Mesendoderm (in vitro differentiated cells): Measurements from ENCODE around the gene KRTAP4-11.
"Not testable (repeated sequence)": the region's sequence is repeated elsewhere in the genome, so short reads cannot be mapped to it uniquely, and the experiment has no call there.

Experiments
- DNase-seq: peaks from one replicate; pipeline ENCODE4 v3.0.0; 2013
- H2AK5ac ChIP-seq: 2 replicates; pipeline ENCODE4 v1.6.1; 2013; ENCODE audit warnings: low read length, inconsistent platforms
- H2BK120ac ChIP-seq: 2 replicates; pipeline ENCODE4 v1.6.1; 2013; ENCODE audit warnings: low read depth, mild to moderate bottlenecking, low read length, moderate library complexity, mixed read lengths
- H2BK15ac ChIP-seq: replicated peaks from 2 replicates; pipeline ENCODE4 v1.6.1; 2013; ENCODE audit warnings: low read depth, mild to moderate bottlenecking, moderate library complexity
- H2BK5ac ChIP-seq: 2 replicates; pipeline ENCODE4 v1.6.1; 2013; ENCODE audit warnings: low read length, inconsistent platforms
- H3K18ac ChIP-seq: 2 replicates; pipeline ENCODE4 v1.6.1; 2013; ENCODE audit warnings: mild to moderate bottlenecking, low read length, mixed read lengths
- H3K23ac ChIP-seq: one replicate; pipeline ENCODE4 v1.6.1; 2013; ENCODE audit warnings: low read length
- H3K27ac ChIP-seq: 2 replicates; pipeline ENCODE4 v1.5.1; 2013; ENCODE audit warnings: low read depth, mild to moderate bottlenecking, inconsistent platforms, low read length, moderate library complexity
- H3K27me3 ChIP-seq: 2 replicates; pipeline ENCODE4 v1.6.1; 2013; ENCODE audit warnings: low read length, control low read depth, mild to moderate bottlenecking, inconsistent platforms; ENCODE audit not compliant: insufficient read depth, poor library complexity
- H3K36me3 ChIP-seq: 2 replicates; pipeline ENCODE4 v1.6.1; 2013; ENCODE audit warnings: low read length, inconsistent platforms; ENCODE audit not compliant: control insufficient read depth, insufficient read depth
- H3K4ac ChIP-seq: one replicate; pipeline ENCODE4 v1.6.1; 2013; ENCODE audit warnings: low read depth, mild to moderate bottlenecking, low read length, moderate library complexity
- H3K4me1 ChIP-seq: 2 replicates; pipeline ENCODE4 v1.6.1; 2013; ENCODE audit warnings: low read depth, low read length, inconsistent platforms; ENCODE audit not compliant: control insufficient read depth
- H3K4me2 ChIP-seq: 2 replicates; pipeline ENCODE4 v1.6.1; 2013; ENCODE audit warnings: low read length
- H3K4me3 ChIP-seq: 2 replicates; pipeline ENCODE4 v1.5.1; 2013; ENCODE audit warnings: mild to moderate bottlenecking, low read length
- H3K56ac ChIP-seq: one replicate; pipeline ENCODE4 v1.6.1; 2013; ENCODE audit warnings: low read length
- H3K79me1 ChIP-seq: 2 replicates; pipeline ENCODE4 v1.6.1; 2013; ENCODE audit warnings: low read length, inconsistent platforms
- H3K79me2 ChIP-seq: 2 replicates; pipeline ENCODE4 v1.6.1; 2013; ENCODE audit warnings: mild to moderate bottlenecking, low read length; ENCODE audit not compliant: control insufficient read depth, insufficient read depth
- H3K9ac ChIP-seq: 2 replicates; pipeline ENCODE4 v1.6.1; 2013; ENCODE audit warnings: low read length, inconsistent platforms
- H4K5ac ChIP-seq: one replicate; pipeline ENCODE4 v1.6.1; 2013; ENCODE audit warnings: low read length
- H4K8ac ChIP-seq: one replicate; pipeline ENCODE4 v1.6.1; 2013; ENCODE audit warnings: low read depth, mild to moderate bottlenecking, control low read depth, low read length, moderate library complexity
- WGBS: extraction: QIAGEN DNeasy Blood & Tissue Kit; methylation state at CpG from one replicate; pipeline ENCODE4 v1.1.7; 2013; ENCODE audit warnings: low lambda C conversion rate, missing lambda C conversion rate; ENCODE audit not compliant: insufficient coverage; ENCODE audit errors: extremely low coverage; 5-methylcytosine and 5-hydroxymethylcytosine counted together

The KRTAP4-11 gene

GRCh38 chr17:41108728-41109386 is 9.3 kb downstream of the KRTAP4-11 start:
- not testable (repeated sequence) for H3K23ac ChIP-seq, H3K56ac ChIP-seq, H2BK15ac ChIP-seq, H4K8ac ChIP-seq, H2BK120ac ChIP-seq, H3K36me3 ChIP-seq, DNase-seq, H4K5ac ChIP-seq, H3K9ac ChIP-seq, H3K4me3 ChIP-seq, H3K27ac ChIP-seq, H3K4ac ChIP-seq, H3K4me2 ChIP-seq, H3K18ac ChIP-seq, H3K79me1 ChIP-seq, H2AK5ac ChIP-seq, H3K27me3 ChIP-seq, H2BK5ac ChIP-seq, H3K79me2 ChIP-seq, H3K4me1 ChIP-seq
- WGBS, result no CpG with 5 or more reads among the region's 1 CpG

- no peak overlapping the region for H3K27ac ChIP-seq
- no peak overlapping the region for H4K5ac ChIP-seq
- H3K56ac ChIP-seq, result no peak overlapping the region
- H3K9ac ChIP-seq, result no peak overlapping the region
- H3K4me2 ChIP-seq, result no peak overlapping the region
- no peaks in the 10 kb centered on the region for H3K79me1 ChIP-seq
- H4K8ac ChIP-seq, result no peak overlapping the region
- no peaks in the 10 kb centered on the region for H3K4me1 ChIP-seq
- no peaks in the 10 kb centered on the region for H3K36me3 ChIP-seq
- no peaks in the 10 kb centered on the region for H3K27me3 ChIP-seq
- no peak overlapping the region for H2AK5ac ChIP-seq
- no peak for DNase-seq
- H2BK15ac ChIP-seq, result no peak overlapping the region
- H3K4me3 ChIP-seq, result no peak overlapping the region
- no CpG with 5 or more reads among the region's 1 CpG for WGBS
- no peak overlapping the region for H2BK120ac ChIP-seq
- no peaks in the 10 kb centered on the region for H3K79me2 ChIP-seq
- no peak overlapping the region for H2BK5ac ChIP-seq
- H3K4ac ChIP-seq, result no peak overlapping the region
- no peak overlapping the region for H3K18ac ChIP-seq
- H3K23ac ChIP-seq, result no peak overlapping the region
Measured at GRCh38 chr17:41107941-41108450, 10.2 kb downstream of the KRTAP4-11 start.

DNA sequence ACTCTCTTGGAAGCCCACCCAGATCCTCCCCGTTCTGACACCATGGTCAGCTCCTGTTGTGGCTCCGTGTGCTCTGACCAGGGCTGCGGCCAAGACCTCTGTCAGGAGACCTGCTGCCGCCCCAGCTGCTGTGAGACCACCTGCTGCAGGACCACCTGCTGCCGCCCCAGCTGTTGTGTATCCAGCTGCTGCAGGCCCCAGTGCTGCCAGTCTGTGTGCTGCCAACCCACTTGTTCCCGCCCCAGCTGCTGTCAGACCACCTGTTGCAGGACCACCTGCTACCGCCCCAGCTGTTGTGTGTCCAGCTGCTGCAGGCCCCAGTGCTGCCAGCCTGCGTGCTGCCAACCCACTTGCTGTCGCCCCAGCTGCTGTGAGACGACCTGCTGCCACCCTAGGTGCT is 12.8 kb downstream of the KRTAP4-11 start, which contains the start of gene KRTAP4-9:
KRTAP4-9 (plus strand) TSS at position 43 of the 400 bp plus-strand sequence; CDS start at position 43, 0 bp downstream.
- not testable (repeated sequence) for H3K36me3 ChIP-seq, H3K18ac ChIP-seq, H2AK5ac ChIP-seq, H2BK5ac ChIP-seq, H2BK15ac ChIP-seq, H4K8ac ChIP-seq, H3K9ac ChIP-seq, H2BK120ac ChIP-seq, H3K56ac ChIP-seq, H3K4ac ChIP-seq, H3K27ac ChIP-seq, H3K27me3 ChIP-seq, H3K4me3 ChIP-seq, H3K4me1 ChIP-seq, H3K4me2 ChIP-seq, H3K79me1 ChIP-seq, H3K23ac ChIP-seq, H4K5ac ChIP-seq, DNase-seq, H3K79me2 ChIP-seq
- no CpG with 5 or more reads among the region's 10 CpGs for WGBS

GRCh38 chr17:41104386-41105038 is 13.7 kb downstream of the KRTAP4-11 start:
- H3K56ac ChIP-seq, H2AK5ac ChIP-seq, H3K79me2 ChIP-seq, H3K4me2 ChIP-seq, H3K4me1 ChIP-seq, H3K18ac ChIP-seq, H3K27ac ChIP-seq, H2BK120ac ChIP-seq, H3K27me3 ChIP-seq, H2BK5ac ChIP-seq, H3K9ac ChIP-seq, H3K79me1 ChIP-seq, H3K4ac ChIP-seq, H3K4me3 ChIP-seq, H4K8ac ChIP-seq, H4K5ac ChIP-seq, H3K36me3 ChIP-seq, DNase-seq, H2BK15ac ChIP-seq, H3K23ac ChIP-seq: not testable (repeated sequence)
- no CpG with 5 or more reads among the region's 2 CpGs for WGBS

GRCh38 chr17:41103896-41104295 is 14.3 kb downstream of the KRTAP4-11 start:
- H3K4me2 ChIP-seq, result no peak overlapping the region
- no peak overlapping the region for H4K8ac ChIP-seq
- H3K23ac ChIP-seq, result no peak overlapping the region
- H2BK5ac ChIP-seq, result no peak overlapping the region
- no peak overlapping the region for H3K4ac ChIP-seq
- H3K56ac ChIP-seq, result no peak overlapping the region
- H3K27me3 ChIP-seq, result no peaks in the 10 kb centered on the region
- no peak overlapping the region for H4K5ac ChIP-seq
- no peak for DNase-seq
- H2BK120ac ChIP-seq, result no peak overlapping the region
- no peaks in the 10 kb centered on the region for H3K36me3 ChIP-seq
- no peaks in the 10 kb centered on the region for H3K4me1 ChIP-seq
- H3K9ac ChIP-seq, result no peak overlapping the region
- no peak overlapping the region for H2BK15ac ChIP-seq
- no peak overlapping the region for H3K18ac ChIP-seq
- no peak overlapping the region for H2AK5ac ChIP-seq
- no peak overlapping the region for H3K4me3 ChIP-seq
- no CpG with 5 or more reads among the region's 1 CpG for WGBS
- no peaks in the 10 kb centered on the region for H3K79me2 ChIP-seq
- no peak overlapping the region for H3K27ac ChIP-seq
- H3K79me1 ChIP-seq, result no peaks in the 10 kb centered on the region
